HEK293 (cell line): ENCODE results near the gene BCAN.

Source experiments
- CTCF ChIA-PET: fragments of 350-600 bp; formaldehyde crosslinking; extraction: SDS; loops from one replicate; lab custom pipeline; 2021; ENCODE audit warnings: antibody characterized with exemption; lab: Yijun Ruan, JAX
- POLR2A ChIA-PET: fragments of 300-600 bp; formaldehyde crosslinking; extraction: SDS; loops from one replicate; lab custom pipeline; 2020; ENCODE audit warnings: antibody characterized with exemption, inconsistent platforms; lab: Yijun Ruan, JAX
- H3K27ac ChIP-seq: fragments of 200-500 bp; sonication (Bioruptor generic); 2 replicates; pipeline ENCODE4 v1.5.1; 2014; ENCODE audit warnings: low read depth, low read length, control low read depth, inconsistent platforms; ENCODE audit errors: extremely low read depth
- H3K36me3 ChIP-seq, 2 experiments: fragments of 200-500 bp in 1 of 2; sonication (Bioruptor generic) in 1 of 2; 1 replicate in 1 of 2; 2 replicates in 1 of 2; pipeline ENCODE4 v1.5.1; 2014 to 2017; ENCODE audit warnings: inconsistent platforms in 2 of 2, low read length in 2 of 2; ENCODE audit not compliant: control insufficient read depth in 2 of 2, insufficient read depth in 1 of 2
- H3K4me1 ChIP-seq: fragments of 200-500 bp; sonication (Bioruptor generic); 2 replicates; pipeline ENCODE4 v1.5.1; 2014; ENCODE audit warnings: mild to moderate bottlenecking, low read length, inconsistent platforms; ENCODE audit not compliant: control insufficient read depth, insufficient read depth
- H3K4me3 ChIP-seq: 2 replicates; pipeline ENCODE4 v1.5.1; 2011; ENCODE audit warnings: low read depth, mild to moderate bottlenecking, control low read depth, low read length, moderate library complexity
- H3K9me3 ChIP-seq: fragments of 200-500 bp; sonication (Bioruptor generic); 2 replicates; pipeline ENCODE4 v1.5.1; 2014; ENCODE audit warnings: low read depth, low read length, inconsistent platforms; ENCODE audit not compliant: control insufficient read depth, insufficient read depth
- BCL6B ChIP-seq: fragments of 450-650 bp; formaldehyde crosslinking; IDR thresholded peaks from 2 replicates; pipeline ENCODE4 v1.5.1; 2017; ENCODE audit warnings: missing biosample characterization, missing genetic modification characterization
- GFI1B ChIP-seq: fragments of 450-650 bp; formaldehyde crosslinking; IDR thresholded peaks from 2 replicates; pipeline ENCODE4 v1.5.1; 2016; ENCODE audit warnings: missing biosample characterization, missing genetic modification characterization
- GLIS1 ChIP-seq: fragments of 450-650 bp; formaldehyde crosslinking; IDR thresholded peaks from 2 replicates; pipeline ENCODE4 v1.5.1; 2016; ENCODE audit warnings: missing biosample characterization, missing genetic modification characterization
- GLIS2 ChIP-seq: fragments of 450-650 bp; formaldehyde crosslinking; IDR thresholded peaks from 2 replicates; pipeline ENCODE4 v1.5.1; 2016; ENCODE audit warnings: missing biosample characterization, missing genetic modification characterization
- KLF7 ChIP-seq: fragments of 450-650 bp; formaldehyde crosslinking; IDR thresholded peaks from 2 replicates; pipeline ENCODE4 v1.5.1; 2016; ENCODE audit warnings: missing biosample characterization, missing genetic modification characterization, borderline replicate concordance
- KLF9 ChIP-seq: fragments of 450-650 bp; formaldehyde crosslinking; IDR thresholded peaks from 2 replicates; pipeline ENCODE4 v1.5.1; 2016; ENCODE audit warnings: missing biosample characterization, missing genetic modification characterization, low read depth
- SETDB1 ChIP-seq: IDR thresholded peaks from one replicate; pipeline ENCODE4 v1.6.1; 2017; ENCODE audit warnings: mild to moderate bottlenecking, low read length, moderate library complexity, mixed read lengths; ENCODE audit not compliant: insufficient read length
- SP2 ChIP-seq: fragments of 450-650 bp; formaldehyde crosslinking; IDR thresholded peaks from 2 replicates; pipeline ENCODE4 v1.5.1; 2016; ENCODE audit warnings: missing biosample characterization, missing genetic modification characterization
- SP3 ChIP-seq: fragments of 450-650 bp; formaldehyde crosslinking; IDR thresholded peaks from 2 replicates; pipeline ENCODE4 v1.5.1; 2016; ENCODE audit warnings: missing biosample characterization, missing genetic modification characterization
- ZBTB10 ChIP-seq: fragments of 450-650 bp; formaldehyde crosslinking; IDR thresholded peaks from 2 replicates; pipeline ENCODE4 v1.5.1; 2016; ENCODE audit warnings: missing biosample characterization, missing genetic modification characterization
- ZBTB21 ChIP-seq: fragments of 450-650 bp; formaldehyde crosslinking; IDR thresholded peaks from 2 replicates; pipeline ENCODE4 v1.5.1; 2017; ENCODE audit warnings: missing biosample characterization, missing genetic modification characterization
- ZNF239 ChIP-seq: fragments of 450-650 bp; formaldehyde crosslinking; IDR thresholded peaks from 2 replicates; pipeline ENCODE4 v1.5.1; 2016; ENCODE audit warnings: missing biosample characterization, missing genetic modification characterization
- ZNF335 ChIP-seq: fragments of 450-650 bp; formaldehyde crosslinking; conservative IDR thresholded peaks from 2 replicates; pipeline ENCODE4 v1.5.1; 2016; ENCODE audit warnings: missing biosample characterization, missing genetic modification characterization
- ZNF354C ChIP-seq: fragments of 450-650 bp; formaldehyde crosslinking; IDR thresholded peaks from 2 replicates; pipeline ENCODE4 v1.5.1; 2016; ENCODE audit warnings: missing biosample characterization, missing genetic modification characterization, low read depth, borderline replicate concordance
- ZNF391 ChIP-seq: fragments of 450-650 bp; formaldehyde crosslinking; IDR thresholded peaks from 2 replicates; pipeline ENCODE4 v1.5.1; 2016; ENCODE audit warnings: low read depth, missing biosample characterization, missing genetic modification characterization, borderline replicate concordance
- ZNF404 ChIP-seq: fragments of 450-650 bp; formaldehyde crosslinking; IDR thresholded peaks from 2 replicates; pipeline ENCODE4 v1.5.1; 2017; ENCODE audit warnings: missing biosample characterization, missing genetic modification characterization
- ZNF561 ChIP-seq: fragments of 450-650 bp; IDR thresholded peaks from 2 replicates; pipeline ENCODE4 v1.5.1; 2018; ENCODE audit warnings: missing biosample characterization, missing genetic modification characterization, borderline replicate concordance
- ZNF596 ChIP-seq: fragments of 450-650 bp; IDR thresholded peaks from 2 replicates; pipeline ENCODE4 v1.5.0; 2018; ENCODE audit warnings: missing biosample characterization, mild to moderate bottlenecking, missing genetic modification characterization, moderate library complexity
- ZNF660 ChIP-seq: fragments of 450-650 bp; IDR thresholded peaks from 2 replicates; pipeline ENCODE4 v1.5.1; 2018; ENCODE audit warnings: missing biosample characterization, mild to moderate bottlenecking, missing genetic modification characterization
- ZNF704 ChIP-seq: fragments of 450-650 bp; formaldehyde crosslinking; IDR thresholded peaks from 2 replicates; pipeline ENCODE4 v1.5.1; 2016; ENCODE audit warnings: missing biosample characterization, missing genetic modification characterization
- ZNF785 ChIP-seq: fragments of 450-650 bp; formaldehyde crosslinking; IDR thresholded peaks from 2 replicates; pipeline ENCODE4 v1.5.1; 2016; ENCODE audit warnings: missing biosample characterization, missing genetic modification characterization
- ZNF791 ChIP-seq: fragments of 450-650 bp; formaldehyde crosslinking; IDR thresholded peaks from 2 replicates; pipeline ENCODE4 v1.5.1; 2016; ENCODE audit warnings: missing biosample characterization, missing genetic modification characterization
- TF ChIP-seq, protein P1 (sequence below): fragments of 450-650 bp; formaldehyde crosslinking; IDR thresholded peaks from 2 replicates; pipeline ENCODE4 v1.5.1; 2016; ENCODE audit warnings: missing biosample characterization, missing genetic modification characterization
- TF ChIP-seq, protein P2 (sequence below): fragments of 450-650 bp; IDR thresholded peaks from 2 replicates; pipeline ENCODE4 v1.5.1; 2018; ENCODE audit warnings: missing biosample characterization, mild to moderate bottlenecking, missing genetic modification characterization

Gene BCAN

GRCh38 chr1:156705321-156705917 lies 63.5 kb downstream of the BCAN start, which contains the start of gene CRABP2:
Gene CRABP2 (minus strand): TSS chr1:156705583. CDS start chr1:156705446, 137 bp downstream.
- H3K4me3 ChIP-seq, result peak within 1 kb of the TSS; percentile 36
- TF ChIP-seq SP2 (peak; percentile 36), ZNF354C (tag by site-specific recombination) (no peak), ZNF785 (no peak), ZNF660 (tag by site-specific recombination) (0 out of 2 replicates have a peak, but pooled peaks have one; percentile 5), ZNF791 (tag by site-specific recombination) (no peak), BCL6B (tag by site-specific recombination) (peak; percentile 96), SP3 (peak; percentile 65), GLIS1 (tag by site-specific recombination) (peak; percentile 82), KLF7 (tag by site-specific recombination) (no peak), KLF9 (tag by site-specific recombination) (peak; percentile 8; the same call in 1 of the 2 replicates), ZNF335 (tag by site-specific recombination) (peak; percentile 63; the same call in 1 of the 2 replicates), ZNF561 (tag by site-specific recombination) (0 out of 2 replicates have a peak, but pooled peaks have one; percentile 12), SETDB1 (no peak), GLIS2 (tag by site-specific recombination) (peak; percentile 39; the same call in 1 of the 2 replicates), ZBTB21 (tag by site-specific recombination) (no peak), ZNF391 (tag by site-specific recombination) (0 out of 2 replicates have a peak, but pooled peaks have one; percentile 9), ZNF239 (0 out of 2 replicates have a peak, but pooled peaks have one; percentile 10), ZNF404 (no peak)
- TF ChIP-seq, protein P1, sequence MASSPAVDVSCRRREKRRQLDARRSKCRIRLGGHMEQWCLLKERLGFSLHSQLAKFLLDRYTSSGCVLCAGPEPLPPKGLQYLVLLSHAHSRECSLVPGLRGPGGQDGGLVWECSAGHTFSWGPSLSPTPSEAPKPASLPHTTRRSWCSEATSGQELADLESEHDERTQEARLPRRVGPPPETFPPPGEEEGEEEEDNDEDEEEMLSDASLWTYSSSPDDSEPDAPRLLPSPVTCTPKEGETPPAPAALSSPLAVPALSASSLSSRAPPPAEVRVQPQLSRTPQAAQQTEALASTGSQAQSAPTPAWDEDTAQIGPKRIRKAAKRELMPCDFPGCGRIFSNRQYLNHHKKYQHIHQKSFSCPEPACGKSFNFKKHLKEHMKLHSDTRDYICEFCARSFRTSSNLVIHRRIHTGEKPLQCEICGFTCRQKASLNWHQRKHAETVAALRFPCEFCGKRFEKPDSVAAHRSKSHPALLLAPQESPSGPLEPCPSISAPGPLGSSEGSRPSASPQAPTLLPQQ, result peak; percentile 85
- TF ChIP-seq, all 188 proteins: peak for 12
- H3K36me3 ChIP-seq, result peaks cover 0 to 9% of the 10 kb centered on the region in 2 experiments; a peak in 1 of 3 replicates
- H3K27ac ChIP-seq, result peak within 1 kb of the TSS; percentile 39; the same call in 1 of the 2 replicates
- POLR2A ChIA-PET, result interaction anchor here (0.7 to 4.9 kb wide), 6 partner anchors 16 to 185 kb away, joined by 3 to 43 read pairs (median 4); partner anchors contain the start of genes ISG20L2 and METTL25B
- H3K9me3 ChIP-seq, result no peaks in the 10 kb centered on the region
- peaks cover 12% of the 10 kb centered on the region for H3K4me1 ChIP-seq
- CTCF ChIA-PET, result interaction anchor here (0.6 to 20.2 kb wide), 28 partner anchors 8 to 259 kb away, joined by 3 to 579 read pairs (median 5); partner anchors contain the start of genes HAPLN2, ISG20L2, METTL25B and NES

DNA sequence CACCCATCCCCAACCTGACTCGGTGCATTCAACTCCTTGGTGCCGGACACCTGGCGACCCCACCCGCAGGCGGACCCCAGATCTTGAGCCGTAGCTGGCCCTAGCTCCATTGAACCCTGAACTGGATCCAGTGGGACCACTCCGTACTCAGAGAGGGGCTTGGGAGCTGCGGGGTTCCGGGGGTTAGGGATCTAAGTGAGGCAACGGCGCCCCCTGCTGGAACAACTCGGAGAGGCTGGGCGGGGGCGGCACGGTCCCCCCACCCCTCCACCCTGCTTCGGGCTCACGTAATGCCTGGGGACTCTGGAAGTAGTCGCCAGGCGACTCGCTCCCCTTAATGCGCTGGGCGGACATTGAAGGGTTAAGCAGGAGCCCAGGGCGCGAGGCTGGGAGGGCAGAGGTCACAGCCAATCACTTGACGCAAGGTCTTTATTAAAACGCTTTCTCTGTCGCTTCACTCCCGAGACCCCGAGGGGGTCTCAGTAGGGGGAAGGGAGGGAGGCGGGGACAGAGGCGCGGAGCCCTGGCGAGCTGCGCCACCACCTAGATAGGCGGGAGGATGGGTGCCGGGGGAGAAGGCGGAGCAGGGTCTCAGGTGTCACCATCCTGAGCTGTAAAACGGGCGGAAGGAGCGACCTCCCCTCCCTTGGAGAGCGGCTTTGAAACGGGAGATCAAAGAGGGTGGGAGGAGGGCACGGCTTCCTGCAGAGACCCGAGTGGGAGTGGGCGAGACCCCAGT lies 64.2 kb downstream of the BCAN start:
- H3K4me1 ChIP-seq, result peaks cover 12% of the 10 kb centered on the region
- H3K36me3 ChIP-seq, result peaks cover 0 to 3% of the 10 kb centered on the region in 2 experiments; a peak in 1 of 3 replicates
- peak overlapping the region; percentile 36 for H3K4me3 ChIP-seq
- ChIA-PET POLR2A (interaction anchor here (0.6 to 4.9 kb wide), 10 partner anchors 13 to 184 kb away, joined by 3 to 43 read pairs (median 4); partner anchors contain the start of genes HDGF, ISG20L2 and METTL25B), CTCF (interaction anchor here (0.5 to 20.2 kb wide), 31 partner anchors 9 to 220 kb away, joined by 3 to 579 read pairs (median 4); partner anchors contain the start of genes HAPLN2, ISG20L2, MEF2D and METTL25B)
- H3K27ac ChIP-seq, result peak overlapping the region; percentile 39; the same call in 1 of the 2 replicates
- no peaks in the 10 kb centered on the region for H3K9me3 ChIP-seq
- TF ChIP-seq ZNF596 (tag by site-specific recombination), result 0 out of 2 replicates have a peak, but pooled peaks have one; percentile 35
- peak; percentile 97 for TF ChIP-seq ZBTB10 (tag by site-specific recombination)
- no peak for TF ChIP-seq ZNF704
- TF ChIP-seq, protein P2, sequence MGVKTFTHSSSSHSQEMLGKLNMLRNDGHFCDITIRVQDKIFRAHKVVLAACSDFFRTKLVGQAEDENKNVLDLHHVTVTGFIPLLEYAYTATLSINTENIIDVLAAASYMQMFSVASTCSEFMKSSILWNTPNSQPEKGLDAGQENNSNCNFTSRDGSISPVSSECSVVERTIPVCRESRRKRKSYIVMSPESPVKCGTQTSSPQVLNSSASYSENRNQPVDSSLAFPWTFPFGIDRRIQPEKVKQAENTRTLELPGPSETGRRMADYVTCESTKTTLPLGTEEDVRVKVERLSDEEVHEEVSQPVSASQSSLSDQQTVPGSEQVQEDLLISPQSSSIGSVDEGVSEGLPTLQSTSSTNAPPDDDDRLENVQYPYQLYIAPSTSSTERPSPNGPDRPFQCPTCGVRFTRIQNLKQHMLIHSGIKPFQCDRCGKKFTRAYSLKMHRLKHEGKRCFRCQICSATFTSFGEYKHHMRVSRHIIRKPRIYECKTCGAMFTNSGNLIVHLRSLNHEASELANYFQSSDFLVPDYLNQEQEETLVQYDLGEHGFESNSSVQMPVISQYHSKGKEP, result 0 out of 2 replicates have a peak, but pooled peaks have one; percentile 25
- TF ChIP-seq GFI1B, result no peak
- peak; percentile 8; the same call in 1 of the 2 replicates for TF ChIP-seq ZNF239
- TF ChIP-seq ZNF791 (tag by site-specific recombination), result 0 out of 2 replicates have a peak, but pooled peaks have one; percentile 12
